ENCODE measurements around the gene MYL3.
"Not testable (repeated sequence)": the region's sequence is repeated elsewhere in the genome, so short reads cannot be mapped to it uniquely, and the experiment has no call there.

Gene MYL3

GRCh38 chr3:46823314-46823713 is 39.9 kb downstream of the MYL3 start:
- not testable (repeated sequence) for FAIRE-seq

- no peak for FAIRE-seq
Measured at GRCh38 chr3:46821553-46821952, 41.7 kb downstream of the MYL3 start.

- no peak for FAIRE-seq
Measured at GRCh38 chr3:46820852-46821251, 42.4 kb downstream of the MYL3 start.

- no peak for FAIRE-seq
Measured at GRCh38 chr3:46812237-46812791, 50.9 kb downstream of the MYL3 start.

- no peak for FAIRE-seq
Measured at GRCh38 chr3:46811615-46812236, 51.5 kb downstream of the MYL3 start.

- not testable (repeated sequence) for FAIRE-seq
Measured at GRCh38 chr3:46808766-46809165, 54.5 kb downstream of the MYL3 start.
